Heart left ventricle (tissue), 16 donors: ENCODE data around the gene AP3B1. TPM values are rescaled to one million over a fixed set of nuclear protein-coding genes. Genes with fewer than 3 reads are reported as not detected.

Experiments
- ATAC-seq, 4 donors: fragments of 200-7000 bp; cut with Tn5 transposase; one replicate each; pipeline ENCODE4 v1.9.1; 2020 to 2022; ENCODE audit warnings: moderate library complexity in 4 of 4, mild to moderate bottlenecking in 3 of 4, moderate number of reproducible peaks in 1 of 4
- DNase-seq, 5 donors: peaks; one replicate each; pipeline ENCODE4 v3.0.0-alpha.2; 2020
- H3K27ac ChIP-seq, 12 donors: fragments of 200-600 bp; sonication (generic) in 4 of 12; one replicate each; pipeline versions ENCODE4 v1.5.0 to v1.8.0; 2016 to 2022; ENCODE audit warnings: mild to moderate bottlenecking in 2 of 12
- H3K27me3 ChIP-seq, 9 donors: fragments of 200-600 bp; sonication (generic) in 2 of 9; one replicate each; pipeline versions ENCODE4 v1.5.1 to v1.8.0; 2016 to 2022; ENCODE audit warnings: mild to moderate bottlenecking in 3 of 9
- H3K36me3 ChIP-seq, 9 donors: fragments of 200-600 bp; sonication (generic) in 2 of 9; one replicate each; pipeline versions ENCODE4 v1.5.0 to v1.8.0; 2018 to 2022; ENCODE audit warnings: mild to moderate bottlenecking in 2 of 9
- H3K4me1 ChIP-seq, 12 donors: fragments of 200-600 bp; sonication (generic) in 4 of 12; one replicate each; pipeline versions ENCODE4 v1.5.0 to v1.8.0; 2016 to 2022; ENCODE audit warnings: mild to moderate bottlenecking in 3 of 12
- H3K4me3 ChIP-seq, 12 donors: fragments of 200-600 bp; sonication (generic) in 4 of 12; one replicate each; pipeline versions ENCODE4 v1.5.0 to v1.8.0; 2017 to 2022; ENCODE audit warnings: mild to moderate bottlenecking in 9 of 12, moderate library complexity in 4 of 12
- H3K9me3 ChIP-seq, 12 donors: fragments of 200-600 bp; sonication (generic) in 4 of 12; one replicate each; pipeline versions ENCODE4 v1.5.0 to v1.8.0; 2016 to 2022; ENCODE audit warnings: mild to moderate bottlenecking in 1 of 12
- POLR2A ChIP-seq, 2 donors: fragments of 450-650 bp; IDR thresholded peaks; one replicate each; pipeline ENCODE4 v1.6.1; 2017; ENCODE audit warnings: antibody characterized with exemption in 2 of 2, mild to moderate bottlenecking in 2 of 2, moderate library complexity in 2 of 2
- WGBS, 4 donors: extraction: QIAGEN DNeasy Blood & Tissue Kit in 2 of 4; methylation state at CpG; one replicate each; pipeline versions ENCODE4 v1.1.5 to v1.1.7; 2013 to 2018; 5-methylcytosine and 5-hydroxymethylcytosine counted together
- intact Hi-C, 10 donors: fragments of 100-400 bp; cut with DNase I; formaldehyde crosslinking; loops; one replicate each; pipeline versions ENCODE4 v1.11.1 to v1.14.2; 2022
- polyA plus RNA-seq, 2 donors: library from polyadenylated mRNA; stranded (reverse); fragments of 200-250 nt; gene quantifications; one replicate each; pipeline ENCODE4 v1.2.3, GENCODE V29; 2013
- total RNA-seq, 9 donors: library from RNA; depleted of rRNA in 2 of 9; stranded (reverse); fragments of >200 nt in 2 of 9; fragmentation: NEBNext Ultra II Directional in 3 of 9; extraction: Animal tissue kit (Norgen Biotek cat#: 25700) in 3 of 9; gene quantifications; one replicate each; pipeline versions ENCODE4 v1.1.0 to v1.2.4, GENCODE V29; 2016 to 2023
- TF ChIP-seq, protein P1 (sequence below), 12 donors: fragments of 200-600 bp; sonication (generic) in 4 of 12; IDR thresholded peaks; one replicate each; pipeline versions ENCODE4 v1.5.0 to v1.8.0; 2018 to 2022; ENCODE audit warnings: antibody characterized with exemption in 12 of 12, mild to moderate bottlenecking in 5 of 12
- donor health status: ischemic (EF 13 %, LVEDD 7.1; RV severe dilation, severe dysfunction).
- donor health status: healthy with polysubstance abuse.
- donor health status: DM: no; HTN: yes; CAD: no.
- donor health status: DM: no; HTN: no; CAD: no.
- donor health status: ischemic (EF 25% LVEDD 6.9; RV normal size, moderate dysfunction).
- donor health status: ischemic (EF 25% LVEDD 5.7; RV mildly dilated, moderate dysfunction).
- donor health status: healthy.
- donor health status: DM: yes; HTN: yes; CAD: no.
- donor health status: ischemic (EF 35%, LVEDD 5.7; RV mildly dilated, moderate dysfunction).
- donor health status: nonischemic (EF 11% LVEDD 7.7; RV severe dilation, severe dysfunction).
- donor health status: DM: yes; HTN: yes; CAD: no.
- donor health status: PGD.
- donor health status: ischemic (EF 29% LVEDD 5.4; RV normal size, mild dysfunction).
- donor health status: nonischemic (EF 23%, LVEDD 6.1; RV moderate dilation, normal function).

The AP3B1 gene
- total and polyA plus RNA-seq, 11 donors: 14.4 to 33.7 (median 25.2) TPM

DNA sequence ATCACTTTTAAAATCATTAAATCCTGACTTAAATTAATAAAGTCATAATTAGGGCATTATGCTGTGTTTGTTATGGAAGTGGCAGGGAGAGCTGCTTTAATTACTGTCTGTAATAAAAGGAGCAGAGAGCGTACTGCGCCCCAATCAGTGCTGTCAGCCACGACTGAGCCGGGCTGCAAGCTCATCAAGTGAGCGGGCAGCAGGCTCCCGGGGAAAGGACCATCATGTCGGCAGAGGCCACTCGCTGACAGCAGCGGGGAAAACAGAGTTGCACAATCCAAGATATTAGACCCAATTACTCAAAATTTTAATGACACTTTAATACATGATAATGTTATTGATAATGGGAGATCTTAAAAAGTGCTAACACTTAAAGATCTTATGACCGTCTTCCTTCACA, 181.6 kb downstream of the AP3B1 start:
- Histone ChIP-seq H3K27me3 (no peaks in the 10 kb centered on the region), H3K4me1 (no peaks in the 10 kb centered on the region), H3K4me3 (no peak overlapping the region), H3K36me3 (peaks cover 0 to 80% (median 48%) of the 10 kb centered on the region in 9 donors), H3K9me3 (no peaks in the 10 kb centered on the region), H3K27ac (no peak overlapping the region)
- DNase-seq: no peak
- no peak for ATAC-seq
- TF ChIP-seq, protein P1, sequence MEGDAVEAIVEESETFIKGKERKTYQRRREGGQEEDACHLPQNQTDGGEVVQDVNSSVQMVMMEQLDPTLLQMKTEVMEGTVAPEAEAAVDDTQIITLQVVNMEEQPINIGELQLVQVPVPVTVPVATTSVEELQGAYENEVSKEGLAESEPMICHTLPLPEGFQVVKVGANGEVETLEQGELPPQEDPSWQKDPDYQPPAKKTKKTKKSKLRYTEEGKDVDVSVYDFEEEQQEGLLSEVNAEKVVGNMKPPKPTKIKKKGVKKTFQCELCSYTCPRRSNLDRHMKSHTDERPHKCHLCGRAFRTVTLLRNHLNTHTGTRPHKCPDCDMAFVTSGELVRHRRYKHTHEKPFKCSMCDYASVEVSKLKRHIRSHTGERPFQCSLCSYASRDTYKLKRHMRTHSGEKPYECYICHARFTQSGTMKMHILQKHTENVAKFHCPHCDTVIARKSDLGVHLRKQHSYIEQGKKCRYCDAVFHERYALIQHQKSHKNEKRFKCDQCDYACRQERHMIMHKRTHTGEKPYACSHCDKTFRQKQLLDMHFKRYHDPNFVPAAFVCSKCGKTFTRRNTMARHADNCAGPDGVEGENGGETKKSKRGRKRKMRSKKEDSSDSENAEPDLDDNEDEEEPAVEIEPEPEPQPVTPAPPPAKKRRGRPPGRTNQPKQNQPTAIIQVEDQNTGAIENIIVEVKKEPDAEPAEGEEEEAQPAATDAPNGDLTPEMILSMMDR (IDR thresholded peaks at IDR 0.05): no peak
- TF ChIP-seq POLR2A (IDR thresholded peaks at IDR 0.05): no peak
- intact Hi-C loops: no loop called here
- WGBS, 4 donors: 90 to 94% (median 94%) methylated on average over 10 of the region's 10 CpGs

DNA sequence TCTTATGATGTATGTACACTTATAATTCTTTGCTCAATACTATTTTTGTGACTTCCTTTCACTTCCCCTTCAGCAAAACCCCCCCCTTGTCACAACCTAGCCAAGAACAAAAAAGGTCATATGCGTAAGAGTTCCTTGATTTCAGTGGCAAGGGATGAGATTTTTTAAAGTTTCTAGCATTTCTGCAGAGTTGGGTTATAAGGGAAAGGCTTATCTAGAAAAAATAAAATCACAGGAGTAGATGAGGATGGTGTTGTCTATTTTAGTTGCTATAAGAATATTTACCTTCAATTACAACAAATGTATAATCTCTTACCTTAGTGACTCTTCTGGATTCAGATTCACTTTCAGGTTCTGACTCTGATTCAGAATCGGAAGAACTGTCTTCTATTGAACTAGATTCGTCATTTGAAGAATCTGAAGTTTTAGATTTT, 184.6 kb downstream of the AP3B1 start:
- H3K27ac ChIP-seq: no peak overlapping the region
- peaks cover 0 to 78% (median 43%) of the 10 kb centered on the region in 9 donors for H3K36me3 ChIP-seq
- 94 to 97% (median 95%) methylated on average over 3 of the region's 3 CpGs for WGBS, 4 donors
- TF ChIP-seq, protein P1 (IDR thresholded peaks at IDR 0.05): no peak
- no peak for TF ChIP-seq POLR2A (IDR thresholded peaks at IDR 0.05)
- intact Hi-C loops: loop anchor here in 1 of 10 donors (2.0 kb wide), 1 partner anchor 23 kb away; no protein-coding TSS in a partner anchor
- H3K9me3 ChIP-seq: no peaks in the 10 kb centered on the region
- no peak for ATAC-seq
- H3K27me3 ChIP-seq: no peaks in the 10 kb centered on the region
- no peak overlapping the region for H3K4me3 ChIP-seq
- no peak for DNase-seq
- no peaks in the 10 kb centered on the region for H3K4me1 ChIP-seq

- 90 to 97% (median 94%) methylated on average over 3 of the region's 3 CpGs for WGBS, 4 donors
- DNase-seq (no peak), ATAC-seq (no peak)
- H3K27ac ChIP-seq: no peak overlapping the region
- H3K4me1 ChIP-seq: no peaks in the 10 kb centered on the region
- H3K4me3 ChIP-seq: no peak overlapping the region
- intact Hi-C loops: loop anchor here in 1 of 10 donors (2.0 kb wide), 1 partner anchor 22 kb away; no protein-coding TSS in a partner anchor
- TF ChIP-seq POLR2A (IDR thresholded peaks at IDR 0.05): no peak
- TF ChIP-seq, protein P1 (IDR thresholded peaks at IDR 0.05): no peak
- H3K27me3 ChIP-seq: no peaks in the 10 kb centered on the region
- H3K9me3 ChIP-seq: no peaks in the 10 kb centered on the region
- H3K36me3 ChIP-seq: peaks cover 0 to 65% (median 29%) of the 10 kb centered on the region in 9 donors
These were observed 185.9 kb downstream of the AP3B1 start for GRCh38 chr5:78108564-78108963.

DNA sequence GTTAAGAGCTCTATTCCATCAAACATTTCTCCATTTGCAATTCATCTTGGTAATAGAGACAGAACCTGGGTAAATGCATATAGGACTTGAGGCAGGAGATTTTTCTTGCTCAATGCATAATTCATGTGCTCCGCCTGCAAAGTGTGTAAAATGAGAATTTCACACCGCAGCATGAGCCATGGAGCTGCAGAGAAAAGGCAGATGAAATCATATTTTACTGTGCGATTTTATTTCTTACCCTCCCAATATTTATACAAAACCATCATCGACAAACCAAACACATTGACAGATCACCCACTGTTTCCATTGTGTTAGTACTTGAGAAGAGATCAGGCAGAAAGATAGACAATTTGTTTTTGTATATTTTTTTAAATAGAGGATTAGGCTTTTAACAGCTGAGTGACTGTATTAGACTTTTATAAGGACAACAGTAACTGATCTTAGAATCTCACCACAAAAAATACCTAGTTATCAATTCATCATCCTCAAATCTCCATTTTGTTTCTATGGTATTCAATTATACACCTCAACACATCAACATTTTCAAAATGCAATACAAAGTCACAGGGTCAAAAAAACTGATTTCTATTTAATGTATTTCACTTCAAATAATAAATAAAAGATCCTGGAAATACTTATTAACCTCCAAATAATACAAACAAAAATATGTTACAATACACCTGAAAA, 191.1 kb downstream of the AP3B1 start:
- no peak for DNase-seq
- intact Hi-C loops: no loop called here
- no peak for ATAC-seq
- Histone ChIP-seq H3K36me3 (peaks cover 0 to 47% (median 30%) of the 10 kb centered on the region in 9 donors), H3K4me1 (no peaks in the 10 kb centered on the region), H3K27ac (no peak overlapping the region), H3K9me3 (no peaks in the 10 kb centered on the region), H3K4me3 (no peak overlapping the region), H3K27me3 (no peaks in the 10 kb centered on the region)
- TF ChIP-seq, protein P1 (IDR thresholded peaks at IDR 0.05): no peak
- TF ChIP-seq POLR2A (IDR thresholded peaks at IDR 0.05): no peak
- 83 to 97% (median 96%) methylated on average over 4 of the region's 4 CpGs for WGBS, 4 donors
